OCI-LY1 (cell line): Measurements from ENCODE around the gene SLC25A44.

Source experiments
- EZH2 ChIP-seq: fragments of 200-600 bp; sonication (generic), shearing (Covaris generic); IDR thresholded peaks from 2 replicates; pipeline ENCODE4 v1.8.0; 2017; ENCODE audit warnings: borderline replicate concordance, mixed run types, mild to moderate bottlenecking, antibody characterized with exemption, low read length, moderate library complexity, mixed read lengths
- TF ChIP-seq, protein P1 (sequence below): fragments of 200-600 bp; sonication (generic), shearing (Covaris generic); IDR thresholded peaks from 2 replicates; pipeline ENCODE4 v1.5.1; 2017; ENCODE audit warnings: mild to moderate bottlenecking, antibody characterized with exemption, low read length, moderate library complexity, mixed read lengths

DNA sequence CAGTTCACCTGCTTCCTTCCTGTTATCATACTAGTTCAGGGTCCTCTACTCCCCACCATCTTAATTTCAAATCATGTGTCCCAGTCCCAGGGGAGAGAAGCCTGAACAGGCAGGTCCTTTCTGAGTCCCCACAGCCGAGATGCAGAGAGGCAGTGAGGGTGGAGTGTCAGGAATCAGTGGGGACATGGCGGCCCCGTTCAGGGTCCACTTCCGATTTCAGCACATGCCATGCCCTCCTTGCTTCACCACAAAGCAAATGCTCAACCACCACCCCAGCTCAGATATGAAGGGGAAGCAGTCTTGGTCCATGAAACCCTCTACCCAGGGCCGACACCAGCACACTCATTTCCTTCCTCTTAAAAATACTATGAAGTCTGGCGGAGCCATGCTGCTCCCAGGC is 45.7 kb upstream of the SLC25A44 start:
- TF ChIP-seq EZH2: no peak
- TF ChIP-seq, protein P1, sequence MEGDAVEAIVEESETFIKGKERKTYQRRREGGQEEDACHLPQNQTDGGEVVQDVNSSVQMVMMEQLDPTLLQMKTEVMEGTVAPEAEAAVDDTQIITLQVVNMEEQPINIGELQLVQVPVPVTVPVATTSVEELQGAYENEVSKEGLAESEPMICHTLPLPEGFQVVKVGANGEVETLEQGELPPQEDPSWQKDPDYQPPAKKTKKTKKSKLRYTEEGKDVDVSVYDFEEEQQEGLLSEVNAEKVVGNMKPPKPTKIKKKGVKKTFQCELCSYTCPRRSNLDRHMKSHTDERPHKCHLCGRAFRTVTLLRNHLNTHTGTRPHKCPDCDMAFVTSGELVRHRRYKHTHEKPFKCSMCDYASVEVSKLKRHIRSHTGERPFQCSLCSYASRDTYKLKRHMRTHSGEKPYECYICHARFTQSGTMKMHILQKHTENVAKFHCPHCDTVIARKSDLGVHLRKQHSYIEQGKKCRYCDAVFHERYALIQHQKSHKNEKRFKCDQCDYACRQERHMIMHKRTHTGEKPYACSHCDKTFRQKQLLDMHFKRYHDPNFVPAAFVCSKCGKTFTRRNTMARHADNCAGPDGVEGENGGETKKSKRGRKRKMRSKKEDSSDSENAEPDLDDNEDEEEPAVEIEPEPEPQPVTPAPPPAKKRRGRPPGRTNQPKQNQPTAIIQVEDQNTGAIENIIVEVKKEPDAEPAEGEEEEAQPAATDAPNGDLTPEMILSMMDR: no peak
